Smooth muscle cell (in vitro differentiated cells): ENCODE measurements around the gene CDK2. TPM values are rescaled to one million over a fixed set of nuclear protein-coding genes. Genes with fewer than 3 reads are reported as not detected.

Experiments
- DNase-seq: peaks from one replicate; lab custom pipeline; 2025; ENCODE audit not compliant: unreplicated experiment; lab: John Stamatoyannopoulos, UW
- H2AFZ ChIP-seq: fragments of 200-600 bp; sonication (generic); 2 replicates; pipeline ENCODE4 v1.6.0; 2016; ENCODE audit warnings: antibody characterized with exemption, low read depth, mild to moderate bottlenecking
- H3F3A ChIP-seq: fragments of 200-600 bp; sonication (generic); 2 replicates; pipeline ENCODE4 v1.6.0; 2017; ENCODE audit warnings: antibody characterized with exemption, low read depth
- H3K27ac ChIP-seq: fragments of 200-600 bp; sonication (generic); 2 replicates; pipeline ENCODE4 v1.5.1; 2016; ENCODE audit warnings: low read depth, mild to moderate bottlenecking
- H3K27me3 ChIP-seq: fragments of 200-600 bp; sonication (generic); 2 replicates; pipeline ENCODE4 v1.6.1; 2016; ENCODE audit warnings: low read depth, mild to moderate bottlenecking
- H3K36me3 ChIP-seq: fragments of 200-600 bp; sonication (generic); 2 replicates; pipeline ENCODE4 v1.5.1; 2016; ENCODE audit warnings: low read depth
- H3K4me1 ChIP-seq: fragments of 200-600 bp; sonication (generic); 2 replicates; pipeline ENCODE4 v1.5.1; 2016; ENCODE audit warnings: low read depth
- H3K4me2 ChIP-seq: fragments of 200-600 bp; sonication (generic); 2 replicates; pipeline ENCODE4 v1.6.0; 2016; ENCODE audit warnings: mild to moderate bottlenecking
- H3K4me3 ChIP-seq: fragments of 200-600 bp; sonication (generic); 2 replicates; pipeline ENCODE4 v1.5.1; 2016; ENCODE audit warnings: mild to moderate bottlenecking
- H3K79me2 ChIP-seq: fragments of 200-600 bp; sonication (generic); 2 replicates; pipeline ENCODE4 v1.6.0; 2016; ENCODE audit warnings: low read depth, mild to moderate bottlenecking
- H3K9ac ChIP-seq: fragments of 200-600 bp; sonication (generic); 2 replicates; pipeline ENCODE4 v1.6.0; 2016; ENCODE audit warnings: low read depth
- H3K9me3 ChIP-seq: fragments of 200-600 bp; sonication (generic); replicated peaks from 2 replicates; pipeline ENCODE4 v1.5.1; 2016; ENCODE audit warnings: low read depth
- H4K20me1 ChIP-seq: fragments of 200-600 bp; sonication (generic); 2 replicates; pipeline ENCODE4 v1.6.0; 2016; ENCODE audit warnings: low read depth
- WGBS: methylation state at CpG from one replicate; pipeline ENCODE4 v1.1.7; 2016; ENCODE audit warnings: low lambda C conversion rate; 5-methylcytosine and 5-hydroxymethylcytosine counted together
- polyA plus RNA-seq: library from polyadenylated mRNA; unstranded; fragments of >200 nt; fragmentation: Nextera tagmentation; extraction: Ambion mirVana; gene quantifications from 2 replicates; pipeline ENCODE4 v1.2.1, GENCODE V29; 2016
- total RNA-seq: library from RNA; depleted of rRNA; stranded (reverse); fragments of >200 nt; gene quantifications from 2 replicates; pipeline ENCODE4 v1.2.3, GENCODE V29; 2014
- TF ChIP-seq, protein P1 (sequence below): fragments of 200-600 bp; sonication (generic); IDR thresholded peaks from 2 replicates; pipeline ENCODE4 v1.5.1; 2017; ENCODE audit warnings: borderline replicate concordance, mild to moderate bottlenecking, antibody characterized with exemption; ENCODE audit not compliant: insufficient read depth, poor library complexity, severe bottlenecking

The CDK2 gene
- total and polyA plus RNA-seq, 2 experiments from 2014 or later = 33.3 to 36.5 TPM

DNA sequence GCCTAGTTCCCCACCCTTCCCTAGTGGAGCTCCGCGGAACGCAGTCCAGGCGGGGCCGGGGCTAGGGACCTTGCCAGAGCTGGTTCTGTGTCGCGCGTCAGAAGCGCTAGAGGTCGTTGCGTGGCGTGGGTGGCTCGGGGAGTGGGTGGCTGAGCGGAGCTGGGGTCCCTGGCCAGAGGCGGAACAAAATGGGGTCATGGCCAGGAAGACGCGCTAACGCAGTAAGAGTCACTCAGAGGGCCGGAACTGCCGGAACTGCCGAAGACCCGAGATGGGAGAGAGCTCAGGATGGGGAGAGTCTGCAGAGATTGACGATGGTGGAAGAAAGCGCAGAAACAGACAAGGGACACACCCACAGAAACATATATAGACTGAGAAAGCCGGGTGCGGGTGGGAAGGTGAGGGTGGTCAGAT, 30.9 kb upstream of the CDK2 start:
- no peak for DNase-seq
- Histone ChIP-seq H2AFZ (no peak overlapping the region), H3F3A (peaks cover 14% of the 10 kb centered on the region), H3K4me3 (no peak overlapping the region), H3K4me1 (peaks cover 9% of the 10 kb centered on the region), H3K27me3 (no peaks in the 10 kb centered on the region), H3K27ac (no peak overlapping the region), H3K36me3 (no peaks in the 10 kb centered on the region), H3K79me2 (peaks cover 10% of the 10 kb centered on the region), H4K20me1 (no peaks in the 10 kb centered on the region), H3K9ac (no peak overlapping the region), H3K9me3 (no peaks in the 10 kb centered on the region), H3K4me2 (no peak overlapping the region)
- 74% methylated on average over 26 of the region's 26 CpGs for WGBS
- TF ChIP-seq, protein P1, sequence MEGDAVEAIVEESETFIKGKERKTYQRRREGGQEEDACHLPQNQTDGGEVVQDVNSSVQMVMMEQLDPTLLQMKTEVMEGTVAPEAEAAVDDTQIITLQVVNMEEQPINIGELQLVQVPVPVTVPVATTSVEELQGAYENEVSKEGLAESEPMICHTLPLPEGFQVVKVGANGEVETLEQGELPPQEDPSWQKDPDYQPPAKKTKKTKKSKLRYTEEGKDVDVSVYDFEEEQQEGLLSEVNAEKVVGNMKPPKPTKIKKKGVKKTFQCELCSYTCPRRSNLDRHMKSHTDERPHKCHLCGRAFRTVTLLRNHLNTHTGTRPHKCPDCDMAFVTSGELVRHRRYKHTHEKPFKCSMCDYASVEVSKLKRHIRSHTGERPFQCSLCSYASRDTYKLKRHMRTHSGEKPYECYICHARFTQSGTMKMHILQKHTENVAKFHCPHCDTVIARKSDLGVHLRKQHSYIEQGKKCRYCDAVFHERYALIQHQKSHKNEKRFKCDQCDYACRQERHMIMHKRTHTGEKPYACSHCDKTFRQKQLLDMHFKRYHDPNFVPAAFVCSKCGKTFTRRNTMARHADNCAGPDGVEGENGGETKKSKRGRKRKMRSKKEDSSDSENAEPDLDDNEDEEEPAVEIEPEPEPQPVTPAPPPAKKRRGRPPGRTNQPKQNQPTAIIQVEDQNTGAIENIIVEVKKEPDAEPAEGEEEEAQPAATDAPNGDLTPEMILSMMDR = no peak

DNA sequence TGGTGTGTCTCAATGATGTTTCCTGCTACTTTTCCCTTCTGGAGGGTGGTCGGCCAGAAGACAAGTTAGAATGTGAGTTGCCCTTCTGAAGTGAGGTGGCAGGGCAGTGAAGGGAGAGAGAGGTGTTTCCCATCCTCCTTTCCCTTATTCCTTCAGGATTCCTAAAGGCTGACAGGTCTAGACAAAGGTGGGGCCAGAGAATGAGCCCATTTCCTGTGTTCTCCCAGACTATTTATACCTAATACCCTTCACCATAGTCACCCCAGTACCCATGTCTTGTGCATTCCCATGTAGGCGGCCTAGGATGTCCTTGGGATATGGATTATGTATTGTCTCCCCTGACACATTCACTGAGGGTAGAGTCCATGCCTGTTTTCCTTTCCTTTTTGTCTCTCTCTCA, 28.6 kb upstream of the CDK2 start:
- no peaks in the 10 kb centered on the region for H3K9me3 ChIP-seq
- H3K4me2 ChIP-seq = no peak overlapping the region
- H3K4me3 ChIP-seq = no peak overlapping the region
- H2AFZ ChIP-seq = no peak overlapping the region
- peaks cover 7% of the 10 kb centered on the region for H3F3A ChIP-seq
- 94% methylated on average over 2 of the region's 2 CpGs for WGBS
- no peak for DNase-seq
- H3K4me1 ChIP-seq = no peaks in the 10 kb centered on the region
- H3K27me3 ChIP-seq = no peaks in the 10 kb centered on the region
- H3K9ac ChIP-seq = no peak overlapping the region
- H3K36me3 ChIP-seq = peaks cover under 1% of the 10 kb centered on the region
- TF ChIP-seq, protein P1 = no peak
- H3K79me2 ChIP-seq = peaks cover 10% of the 10 kb centered on the region
- no peak overlapping the region for H3K27ac ChIP-seq
- no peaks in the 10 kb centered on the region for H4K20me1 ChIP-seq

DNA sequence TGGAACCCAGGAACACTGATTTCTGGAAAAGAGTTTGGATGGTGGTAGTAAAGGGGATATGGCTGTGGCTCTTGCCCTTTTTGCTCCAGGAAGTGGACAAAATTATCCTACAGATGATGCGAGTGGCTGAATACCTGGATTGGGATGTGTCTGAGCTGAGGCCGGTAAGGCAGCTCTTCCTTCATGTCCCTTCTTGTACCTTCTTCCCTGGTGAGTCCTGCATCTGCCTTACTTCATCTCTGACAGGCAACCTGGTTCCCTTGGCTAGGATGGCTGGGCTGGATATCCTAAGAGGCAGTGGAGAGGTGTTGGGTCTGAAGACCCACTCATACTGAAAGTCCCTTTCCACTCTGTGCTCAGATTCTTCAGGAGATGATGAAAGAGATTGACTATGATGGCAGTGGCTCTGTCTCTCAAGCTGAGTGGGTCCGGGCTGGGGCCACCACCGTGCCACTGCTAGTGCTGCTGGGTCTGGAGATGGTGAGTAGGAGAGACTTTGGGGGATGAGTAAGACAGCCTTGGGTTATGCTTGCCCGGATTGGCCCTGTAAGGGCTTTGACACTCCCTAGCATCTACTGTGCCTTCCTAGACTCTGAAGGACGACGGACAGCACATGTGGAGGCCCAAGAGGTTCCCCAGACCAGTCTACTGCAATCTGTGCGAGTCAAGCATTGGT, 27.7 kb upstream of the CDK2 start:
- Histone ChIP-seq H3K4me1 (no peaks in the 10 kb centered on the region), H3K4me2 (no peak overlapping the region), H2AFZ (no peak overlapping the region), H4K20me1 (no peaks in the 10 kb centered on the region), H3K36me3 (peaks cover 6% of the 10 kb centered on the region), H3K4me3 (no peak overlapping the region), H3K27ac (no peak overlapping the region), H3K9me3 (no peaks in the 10 kb centered on the region), H3K79me2 (peaks cover 6% of the 10 kb centered on the region), H3K9ac (no peak overlapping the region), H3F3A (peaks cover 2% of the 10 kb centered on the region), H3K27me3 (no peaks in the 10 kb centered on the region)
- no peak for DNase-seq
- TF ChIP-seq, protein P1 = no peak
- 89% methylated on average over 8 of the region's 8 CpGs for WGBS
